Measurements from ENCODE around the gene PSORS1C2.

- TF ChIP-seq, protein P1, sequence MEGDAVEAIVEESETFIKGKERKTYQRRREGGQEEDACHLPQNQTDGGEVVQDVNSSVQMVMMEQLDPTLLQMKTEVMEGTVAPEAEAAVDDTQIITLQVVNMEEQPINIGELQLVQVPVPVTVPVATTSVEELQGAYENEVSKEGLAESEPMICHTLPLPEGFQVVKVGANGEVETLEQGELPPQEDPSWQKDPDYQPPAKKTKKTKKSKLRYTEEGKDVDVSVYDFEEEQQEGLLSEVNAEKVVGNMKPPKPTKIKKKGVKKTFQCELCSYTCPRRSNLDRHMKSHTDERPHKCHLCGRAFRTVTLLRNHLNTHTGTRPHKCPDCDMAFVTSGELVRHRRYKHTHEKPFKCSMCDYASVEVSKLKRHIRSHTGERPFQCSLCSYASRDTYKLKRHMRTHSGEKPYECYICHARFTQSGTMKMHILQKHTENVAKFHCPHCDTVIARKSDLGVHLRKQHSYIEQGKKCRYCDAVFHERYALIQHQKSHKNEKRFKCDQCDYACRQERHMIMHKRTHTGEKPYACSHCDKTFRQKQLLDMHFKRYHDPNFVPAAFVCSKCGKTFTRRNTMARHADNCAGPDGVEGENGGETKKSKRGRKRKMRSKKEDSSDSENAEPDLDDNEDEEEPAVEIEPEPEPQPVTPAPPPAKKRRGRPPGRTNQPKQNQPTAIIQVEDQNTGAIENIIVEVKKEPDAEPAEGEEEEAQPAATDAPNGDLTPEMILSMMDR (IDR thresholded peaks at IDR 0.05; ENCODE audit: insufficient read depth, low read depth, low read length), result no peak
- no peak for TF ChIP-seq EZH2 (IDR thresholded peaks at IDR 0.05; ENCODE audit: insufficient read depth, low read length)
These were observed 34.1 kb upstream of the PSORS1C2 start for GRCh38 chr6:31172973-31173384.

All from astrocyte (in vitro differentiated cells and primary cell).